Stimulated activated CD4-positive, alpha-beta T cell treated with anti-CD3 and anti-CD28 coated beads, TNF-alpha, amount 100 ng/mL, for 1 hour (primary cell): Measurements from ENCODE around the gene ENDOG.

ENCODE experiments used
- DNase-seq, 3 donors: peaks; one replicate each; pipeline ENCODE4 v3.0.0-alpha.2; 2020; ENCODE audit warnings: low read depth in 3 of 3, low spot score in 1 of 3

The ENDOG gene

GRCh38 chr9:128798896-128799295, 19.4 kb upstream of the ENDOG start:
- DNase-seq, result no peak

GRCh38 chr9:128800061-128800460, 18.2 kb upstream of the ENDOG start:
- DNase-seq, result no peak

GRCh38 chr9:128802482-128802881, 15.8 kb upstream of the ENDOG start:
- DNase-seq, result no peak

DNA sequence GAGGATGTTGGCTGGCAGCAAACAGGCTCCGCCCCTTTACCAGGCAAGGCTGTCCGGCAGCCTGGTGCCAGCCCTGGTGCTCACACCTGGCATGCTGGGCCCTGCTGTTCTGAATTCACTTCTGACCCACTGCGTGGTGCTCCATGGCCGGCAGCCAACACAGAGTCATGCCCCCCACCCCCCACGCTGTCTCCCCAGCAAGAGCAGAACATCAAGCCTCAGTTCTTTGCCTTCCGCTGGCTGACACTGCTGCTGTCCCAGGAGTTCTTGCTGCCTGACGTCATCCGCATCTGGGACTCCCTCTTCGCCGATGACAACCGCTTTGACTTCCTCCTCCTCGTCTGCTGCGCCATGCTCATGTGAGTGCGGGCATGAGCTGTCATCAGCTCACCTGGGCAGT, 12.6 kb upstream of the ENDOG start:
- DNase-seq, result no peak

DNA sequence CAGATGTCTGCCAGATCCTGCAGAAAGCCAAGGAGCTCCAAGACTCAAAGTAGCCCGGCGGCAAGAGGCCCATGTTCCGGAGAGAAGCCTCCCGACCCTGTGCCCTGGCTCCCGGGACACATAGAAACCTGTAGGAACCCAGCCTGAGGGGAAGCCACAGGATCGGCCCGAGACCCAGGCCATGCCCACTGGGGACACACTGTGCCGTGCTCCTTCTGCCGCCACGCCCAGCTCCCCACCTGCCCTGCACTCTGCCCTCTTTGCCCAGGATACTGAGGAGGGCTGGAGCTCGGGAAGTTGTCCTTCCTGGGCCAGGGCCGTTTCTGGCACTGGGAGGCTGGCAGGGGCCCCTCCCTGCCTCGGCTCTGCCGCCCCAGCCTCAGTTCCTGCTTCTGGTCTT, 10.5 kb upstream of the ENDOG start:
- DNase-seq, result no peak

DNA sequence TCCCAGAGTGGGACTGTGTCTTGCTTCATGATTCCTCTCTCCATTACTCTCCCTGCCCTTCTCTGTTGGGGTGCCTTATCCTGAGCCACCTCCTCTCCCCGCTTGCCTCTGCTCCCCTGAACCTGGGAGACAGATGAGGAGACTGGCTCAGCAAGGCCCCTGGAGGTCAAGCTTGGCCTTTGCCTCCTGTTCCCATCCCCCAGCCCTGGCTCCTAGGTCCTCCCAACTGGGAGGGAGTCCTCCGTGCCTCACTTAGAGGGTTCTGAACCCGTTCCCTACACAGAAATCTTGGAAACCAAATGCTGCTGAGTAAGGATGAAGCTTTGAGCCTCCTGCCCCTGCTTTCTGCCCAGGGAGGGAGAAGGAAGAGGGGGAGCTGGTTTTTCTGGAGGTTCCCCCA, 9.8 kb upstream of the ENDOG start:
- no peak for DNase-seq

DNA sequence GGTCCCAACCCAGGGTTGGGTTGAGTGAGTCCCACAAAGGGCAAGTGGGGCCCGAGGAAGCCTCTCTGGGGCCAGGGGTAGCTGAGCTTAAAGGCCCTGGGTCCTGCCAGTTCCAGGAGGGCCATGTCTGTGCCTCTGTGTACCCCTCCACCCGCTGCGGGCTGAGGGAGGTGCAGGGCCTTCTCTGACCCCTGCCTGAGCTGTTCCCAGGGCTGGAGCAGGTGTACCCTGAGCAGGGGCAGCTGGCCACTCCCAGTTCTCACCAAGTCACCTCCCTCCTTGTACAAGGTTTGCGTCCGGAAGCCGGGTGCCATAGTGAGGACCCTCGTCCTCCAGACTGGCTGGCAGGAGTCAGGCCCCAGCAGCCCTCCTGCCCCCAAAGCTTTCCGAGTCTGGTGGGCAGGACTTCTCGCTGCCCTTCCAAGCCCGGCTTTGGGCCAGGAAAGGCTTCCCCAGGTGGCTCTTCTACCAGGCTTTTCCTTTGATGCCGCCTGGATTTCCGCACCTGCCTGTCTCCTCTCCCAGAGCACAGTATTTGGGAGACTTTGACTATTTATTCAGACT, 9.2 kb upstream of the ENDOG start:
- no peak for DNase-seq

DNA sequence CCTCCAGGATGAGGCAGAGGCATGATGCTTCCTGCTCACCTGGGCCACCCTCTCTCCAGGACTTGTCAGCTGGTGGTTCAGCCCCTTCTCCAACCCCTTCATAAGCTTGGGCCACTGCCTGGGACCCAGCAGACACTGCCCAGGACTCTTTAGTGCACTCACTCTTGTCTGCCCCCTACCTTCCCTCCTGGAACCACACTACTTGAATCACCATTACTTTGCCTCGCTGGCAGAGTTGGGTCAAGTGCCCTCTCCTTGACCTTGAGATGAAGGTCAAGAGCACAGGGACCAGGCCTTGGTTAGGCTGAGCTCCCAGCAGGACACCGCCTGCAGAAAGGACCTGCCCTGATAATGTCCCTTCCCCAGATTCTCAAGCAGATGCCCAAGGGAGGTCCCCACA, 8.5 kb upstream of the ENDOG start:
- DNase-seq, result no peak

- no peak for DNase-seq
Observed at GRCh38 chr9:128810873-128811272, 7.4 kb upstream of the ENDOG start.

DNA sequence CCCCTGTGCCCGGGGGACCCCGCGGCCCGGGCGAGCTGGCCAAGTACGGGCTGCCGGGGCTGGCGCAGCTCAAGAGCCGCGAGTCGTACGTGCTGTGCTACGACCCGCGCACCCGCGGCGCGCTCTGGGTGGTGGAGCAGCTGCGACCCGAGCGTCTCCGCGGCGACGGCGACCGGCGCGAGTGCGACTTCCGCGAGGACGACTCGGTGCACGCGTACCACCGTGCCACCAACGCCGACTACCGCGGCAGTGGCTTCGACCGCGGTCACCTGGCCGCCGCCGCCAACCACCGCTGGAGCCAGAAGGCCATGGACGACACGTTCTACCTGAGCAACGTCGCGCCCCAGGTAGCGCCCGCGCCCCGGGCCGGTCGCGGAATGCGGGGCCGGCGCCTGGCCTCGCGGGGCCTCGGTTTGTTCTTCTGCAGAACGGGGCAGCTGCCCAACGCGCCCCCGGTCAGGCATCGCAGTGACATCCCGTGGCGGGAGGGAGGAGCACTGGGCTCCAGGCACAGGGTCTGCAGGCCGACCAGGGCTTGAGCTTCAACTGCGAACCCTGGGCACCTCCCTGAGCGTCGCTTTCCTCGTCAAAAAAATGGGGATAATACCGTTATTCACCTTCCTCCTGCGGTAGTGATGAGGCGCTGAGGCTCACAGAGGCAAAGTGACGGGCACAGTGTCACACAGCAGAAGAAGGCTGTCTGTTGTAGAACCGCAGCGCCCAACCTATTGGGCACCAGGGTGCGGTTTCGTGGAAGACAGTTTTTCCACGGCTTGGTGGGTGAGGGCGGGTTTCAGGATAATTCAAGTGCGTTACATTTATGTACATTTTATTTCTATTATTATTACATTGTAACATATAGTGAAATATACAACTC, 777 bp downstream of the ENDOG start:
- DNase-seq, result no peak

DNA sequence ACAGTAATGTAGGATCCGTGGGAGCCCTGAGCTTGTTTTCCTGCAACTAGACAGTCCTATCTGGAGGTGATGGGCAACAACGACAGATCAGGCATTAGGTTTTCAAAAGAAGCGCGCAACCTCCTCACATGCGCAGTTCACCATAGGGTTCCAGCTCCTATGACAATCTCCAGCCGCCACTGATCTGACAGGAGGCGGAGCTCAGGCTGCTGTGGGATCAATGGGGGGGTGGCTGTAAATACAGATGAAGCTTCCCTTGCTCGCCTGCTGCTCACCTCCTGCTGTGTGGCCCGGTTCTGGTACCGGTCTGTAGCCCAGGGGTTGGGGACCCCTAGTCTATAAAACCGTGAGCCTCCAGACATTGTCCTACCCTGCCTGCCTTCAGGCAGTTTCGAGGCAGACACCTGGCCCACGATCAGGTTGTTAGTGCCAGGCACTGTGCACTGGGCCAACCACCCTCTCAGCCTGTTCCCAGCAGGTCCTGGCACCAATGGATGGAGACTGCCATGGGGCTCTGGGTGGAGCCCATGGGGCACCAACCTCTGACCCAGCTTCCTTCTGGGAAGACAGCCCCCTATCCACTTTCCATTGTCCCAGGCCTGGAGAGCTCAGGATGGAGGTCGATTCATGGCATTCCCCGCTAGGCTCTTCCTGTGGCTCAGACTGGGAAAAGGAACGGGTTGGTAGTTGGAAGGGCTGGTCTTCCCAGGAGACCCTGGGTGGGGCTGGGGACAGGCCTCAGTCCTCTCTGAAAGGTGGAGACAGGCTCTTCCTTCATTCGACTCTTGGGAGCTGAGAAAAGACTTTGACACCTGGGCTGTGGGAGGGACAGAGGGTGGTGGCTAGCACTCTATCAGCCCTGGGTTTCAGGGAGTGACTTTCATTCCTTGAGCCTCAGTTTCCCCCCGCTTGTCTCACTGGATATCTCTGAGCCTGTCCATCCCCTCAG, 1.7 kb downstream of the ENDOG start:
- DNase-seq, result no peak

DNA sequence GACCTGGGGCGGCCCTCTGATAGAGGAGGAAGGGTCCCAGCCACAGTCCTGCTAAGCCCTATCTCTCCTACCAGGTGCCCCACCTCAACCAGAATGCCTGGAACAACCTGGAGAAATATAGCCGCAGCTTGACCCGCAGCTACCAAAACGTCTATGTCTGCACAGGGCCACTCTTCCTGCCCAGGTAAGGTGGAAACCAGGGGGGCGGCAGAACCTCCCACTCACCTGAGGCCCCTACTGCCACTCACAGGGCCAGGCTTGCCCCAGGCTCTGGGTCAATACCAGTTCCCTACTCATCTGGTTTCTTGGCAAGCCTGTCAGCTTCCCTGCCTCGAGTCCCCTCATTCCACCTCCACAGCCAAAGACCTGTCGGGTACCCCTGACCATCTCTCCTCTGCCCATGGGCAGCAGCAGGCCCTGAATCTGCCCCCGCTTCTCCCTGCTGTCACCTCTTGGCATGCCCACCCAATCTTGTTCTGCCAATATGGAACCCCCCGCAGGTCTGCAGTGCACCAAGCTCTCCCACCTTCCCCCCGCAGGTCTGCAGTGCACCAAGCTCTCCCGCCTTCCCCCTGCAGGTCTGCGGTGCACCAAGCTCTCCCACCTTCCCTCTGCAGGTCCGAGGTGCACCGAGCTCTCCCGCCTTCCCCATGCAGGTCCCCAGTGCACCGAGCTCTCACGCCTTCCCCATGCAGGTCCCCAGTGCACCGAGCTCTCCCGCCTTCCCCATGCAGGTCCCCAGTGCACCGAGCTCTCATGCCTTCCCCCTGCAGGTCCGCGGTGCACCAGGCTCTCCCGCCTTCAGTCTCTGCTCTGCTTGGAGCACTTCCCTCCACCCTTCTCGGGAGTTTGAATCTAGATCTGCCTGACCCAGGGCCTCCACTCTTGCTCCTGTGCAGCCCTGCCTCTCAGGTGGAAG, 2.6 kb downstream of the ENDOG start:
- DNase-seq, result no peak

DNA sequence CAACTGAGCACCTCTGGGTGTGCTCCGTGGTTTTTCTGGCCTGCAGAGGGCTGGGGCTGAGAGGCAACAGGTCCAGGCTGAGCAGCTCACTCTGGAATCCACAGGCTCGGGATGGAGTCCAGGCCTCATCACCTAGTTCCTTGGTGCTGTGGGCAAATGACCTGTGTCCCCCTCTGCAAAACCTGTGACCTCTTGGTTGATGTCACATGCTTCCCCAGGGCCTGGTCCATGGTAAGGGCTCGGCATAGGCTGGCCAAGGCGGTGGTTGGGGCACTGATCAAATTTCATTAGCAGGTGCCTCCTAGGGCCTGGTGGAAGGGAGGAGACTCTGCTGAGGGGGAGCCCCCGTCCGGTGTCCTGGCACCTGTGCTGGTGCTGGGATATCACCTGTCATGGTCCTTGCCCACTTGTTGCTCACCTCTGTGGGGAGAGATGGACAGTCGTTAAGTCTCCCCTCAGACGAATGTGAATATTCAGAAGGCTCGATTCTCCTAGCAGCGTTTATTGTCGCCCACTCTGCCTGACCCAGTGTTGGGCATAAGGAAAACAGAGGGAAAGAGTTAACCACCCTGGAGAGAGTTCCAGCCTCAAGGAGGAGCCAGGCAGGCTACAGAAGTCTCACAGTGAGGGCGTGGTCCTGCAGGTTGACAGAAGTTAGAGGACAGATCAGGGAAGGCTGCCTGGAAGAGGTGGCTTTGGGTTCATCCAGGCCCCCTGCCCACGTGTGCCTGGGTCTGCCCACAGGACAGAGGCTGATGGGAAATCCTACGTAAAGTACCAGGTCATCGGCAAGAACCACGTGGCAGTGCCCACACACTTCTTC, 3.5 kb downstream of the ENDOG start:
- DNase-seq, result no peak

- DNase-seq, result no peak
Observed at GRCh38 chr9:128822407-128823042, 4.2 kb downstream of the ENDOG start.

DNA sequence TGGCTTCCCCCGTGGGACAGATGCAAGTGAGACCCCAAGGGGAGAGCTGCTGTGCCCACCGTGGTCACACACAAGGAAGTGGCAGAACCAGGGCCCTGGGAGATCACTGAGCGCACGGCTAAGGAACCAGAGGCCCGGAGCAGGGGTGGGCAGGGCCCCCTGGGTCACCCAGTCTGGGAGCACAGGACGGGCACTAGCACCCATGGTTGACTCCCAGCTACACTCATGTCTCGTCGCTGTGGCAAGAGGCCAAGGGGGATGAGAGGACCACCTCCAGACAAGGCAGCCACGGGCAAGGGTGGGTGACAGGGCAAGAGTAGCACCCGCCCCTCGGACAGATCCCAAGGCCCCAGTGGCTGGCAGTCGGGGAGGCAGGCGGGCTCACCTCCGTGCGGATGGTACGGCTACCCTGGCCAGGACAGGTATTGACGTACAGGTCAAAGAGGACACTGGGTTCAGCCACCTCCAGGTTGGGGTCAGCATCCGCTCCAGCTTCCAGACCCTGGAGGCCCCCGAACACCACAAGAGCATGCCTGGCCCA, 5.1 kb downstream of the ENDOG start:
- DNase-seq, result no peak

DNA sequence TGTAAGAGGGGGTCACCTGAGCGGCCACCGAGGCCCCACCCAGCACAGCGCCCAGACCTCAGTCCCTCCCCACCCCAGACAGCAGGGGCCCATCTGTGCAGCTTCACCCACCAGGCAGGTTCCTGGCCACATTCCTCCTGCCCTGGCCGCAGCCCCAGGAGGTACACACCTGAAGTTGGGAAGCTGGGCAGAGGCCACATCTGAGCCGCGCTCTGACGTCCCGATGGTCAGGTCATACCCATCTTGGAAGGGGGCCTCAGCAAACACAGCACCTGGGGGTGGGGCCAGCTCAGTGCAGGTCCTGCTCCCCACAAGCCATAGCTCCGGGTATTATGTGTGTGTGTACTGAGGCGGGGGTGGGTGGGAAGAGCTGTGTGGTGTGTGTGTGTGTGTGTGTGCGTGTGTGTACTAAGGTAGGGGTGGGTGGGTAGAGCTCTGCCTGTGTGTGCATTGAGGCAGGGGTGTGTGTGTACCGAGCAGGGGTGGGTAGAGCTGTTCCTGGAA, 5.7 kb downstream of the ENDOG start:
- no peak for DNase-seq

DNA sequence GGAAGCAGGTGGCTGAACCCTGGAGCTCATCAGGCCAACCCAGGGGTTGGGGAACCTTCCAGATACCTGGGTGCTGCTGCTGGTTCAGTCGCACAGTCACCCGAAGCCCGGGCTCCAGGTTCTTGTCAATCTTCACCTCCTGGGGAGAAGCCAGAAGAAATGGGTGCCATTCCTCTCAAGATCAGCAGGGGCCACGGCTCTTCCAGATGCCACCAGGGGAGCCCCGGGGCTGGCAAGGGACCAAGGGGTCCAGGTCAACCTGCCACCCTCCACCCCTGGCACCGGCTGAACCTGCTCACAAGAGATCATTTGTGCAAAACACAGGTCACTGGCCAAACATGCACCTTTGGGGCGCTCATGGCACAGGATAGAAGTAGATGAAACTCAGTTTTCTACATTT, 6.6 kb downstream of the ENDOG start:
- no peak for DNase-seq

- DNase-seq, result no peak
Observed at GRCh38 chr9:128825923-128826700, 7.8 kb downstream of the ENDOG start.
